ENCODE measurements around the gene PTPA. TPM values are rescaled to one million over a fixed set of nuclear protein-coding genes. Genes with fewer than 3 reads are reported as not detected.

PTPA gene
- total and polyA plus RNA-seq, 2 experiments from 2014 or later, result 60.8 to 113 TPM

GRCh38 chr9:129089246-129089645 is 22.0 kb upstream of the PTPA start:
- H3K79me2 ChIP-seq (ENCODE audit: insufficient read depth), result no peaks in the 10 kb centered on the region
- DNase-seq, result no peak
- WGBS, 2 experiments (ENCODE audit: low coverage in 1 of 2, low lambda C conversion rate in 2 of 2, missing lambda C conversion rate in 2 of 2), result 96 to 99% methylated on average over 14 to 15 of the region's 15 CpGs
- in situ Hi-C loops (cut with MboI), result no loop called here
- H3K36me3 ChIP-seq (ENCODE audit: low read depth), result no peaks in the 10 kb centered on the region
- H3K9ac ChIP-seq, result no peak overlapping the region
- H3K4me1 ChIP-seq (ENCODE audit: insufficient read depth), result no peaks in the 10 kb centered on the region
- H3K27ac ChIP-seq, result no peak overlapping the region
- H3F3A ChIP-seq (ENCODE audit: insufficient read depth), result no peaks in the 10 kb centered on the region
- H4K20me1 ChIP-seq (ENCODE audit: insufficient read depth), result no peaks in the 10 kb centered on the region
- H3K9me2 ChIP-seq (ENCODE audit: insufficient read depth), result no peaks in the 10 kb centered on the region
- H3K4me2 ChIP-seq (ENCODE audit: unreplicated experiment), result no peak overlapping the region
- H3K4me3 ChIP-seq, result no peak overlapping the region
- no peak overlapping the region for H2AFZ ChIP-seq
- H3K27me3 ChIP-seq (replicated peaks; ENCODE audit: insufficient read depth), result no peaks in the 10 kb centered on the region
- TF ChIP-seq EZH2phosphoT487 (IDR thresholded peaks at IDR 0.05; ENCODE audit: insufficient read depth, low read depth), result no peak
- TF ChIP-seq EZH2 (IDR thresholded peaks at IDR 0.05; ENCODE audit: insufficient read depth, poor library complexity, severe bottlenecking), result no peak
- no peaks in the 10 kb centered on the region for H3K9me3 ChIP-seq (ENCODE audit: low read depth)

GRCh38 chr9:129093602-129094386 is 17.4 kb upstream of the PTPA start:
- Histone ChIP-seq H2AFZ (no peak overlapping the region), H3K9me3 (ENCODE audit: low read depth) (no peaks in the 10 kb centered on the region), H3K4me1 (ENCODE audit: insufficient read depth) (no peaks in the 10 kb centered on the region), H3K9ac (no peak overlapping the region), H3K79me2 (ENCODE audit: insufficient read depth) (no peaks in the 10 kb centered on the region), H3K27me3 (replicated peaks; ENCODE audit: insufficient read depth) (no peaks in the 10 kb centered on the region), H3K4me2 (ENCODE audit: unreplicated experiment) (no peak overlapping the region), H3K9me2 (ENCODE audit: insufficient read depth) (no peaks in the 10 kb centered on the region), H3K4me3 (no peak overlapping the region), H3F3A (ENCODE audit: insufficient read depth) (no peaks in the 10 kb centered on the region), H4K20me1 (ENCODE audit: insufficient read depth) (no peaks in the 10 kb centered on the region), H3K27ac (no peak overlapping the region), H3K36me3 (ENCODE audit: low read depth) (no peaks in the 10 kb centered on the region)
- no peak for TF ChIP-seq EZH2 (IDR thresholded peaks at IDR 0.05; ENCODE audit: insufficient read depth, poor library complexity, severe bottlenecking)
- no peak for TF ChIP-seq EZH2phosphoT487 (IDR thresholded peaks at IDR 0.05; ENCODE audit: insufficient read depth, low read depth)
- WGBS, 2 experiments (ENCODE audit: low coverage in 1 of 2, low lambda C conversion rate in 2 of 2, missing lambda C conversion rate in 2 of 2), result 84% methylated on average over 19 to 20 of the region's 20 CpGs
- in situ Hi-C loops (cut with MboI), result no loop called here
- DNase-seq, result no peak

GRCh38 chr9:129094387-129095169 is 16.6 kb upstream of the PTPA start:
- 90 to 93% methylated on average over 13 of the region's 13 CpGs for WGBS, 2 experiments (ENCODE audit: low coverage in 1 of 2, low lambda C conversion rate in 2 of 2, missing lambda C conversion rate in 2 of 2)
- Histone ChIP-seq H4K20me1 (ENCODE audit: insufficient read depth) (no peaks in the 10 kb centered on the region), H3K27me3 (replicated peaks; ENCODE audit: insufficient read depth) (no peaks in the 10 kb centered on the region), H3K9me3 (ENCODE audit: low read depth) (no peaks in the 10 kb centered on the region), H3K9me2 (ENCODE audit: insufficient read depth) (no peaks in the 10 kb centered on the region), H3K36me3 (ENCODE audit: low read depth) (no peaks in the 10 kb centered on the region), H3K9ac (no peak overlapping the region), H3K4me2 (ENCODE audit: unreplicated experiment) (no peak overlapping the region), H3K27ac (no peak overlapping the region), H3K79me2 (ENCODE audit: insufficient read depth) (no peaks in the 10 kb centered on the region), H2AFZ (no peak overlapping the region), H3K4me1 (ENCODE audit: insufficient read depth) (no peaks in the 10 kb centered on the region), H3K4me3 (no peak overlapping the region), H3F3A (ENCODE audit: insufficient read depth) (no peaks in the 10 kb centered on the region)
- TF ChIP-seq EZH2phosphoT487 (IDR thresholded peaks at IDR 0.05; ENCODE audit: insufficient read depth, low read depth), result no peak
- no peak for TF ChIP-seq EZH2 (IDR thresholded peaks at IDR 0.05; ENCODE audit: insufficient read depth, poor library complexity, severe bottlenecking)
- in situ Hi-C loops (cut with MboI), result no loop called here
- DNase-seq, result no peak

- no peak overlapping the region for H3K4me2 ChIP-seq (ENCODE audit: unreplicated experiment)
- no peaks in the 10 kb centered on the region for H3K4me1 ChIP-seq (ENCODE audit: insufficient read depth)
- no peak overlapping the region for H3K4me3 ChIP-seq
- H4K20me1 ChIP-seq (ENCODE audit: insufficient read depth), result no peaks in the 10 kb centered on the region
- H3K27me3 ChIP-seq (replicated peaks; ENCODE audit: insufficient read depth), result no peaks in the 10 kb centered on the region
- WGBS, 2 experiments (ENCODE audit: low coverage in 1 of 2, low lambda C conversion rate in 2 of 2, missing lambda C conversion rate in 2 of 2), result 91 to 97% methylated on average over 17 to 21 of the region's 21 CpGs
- H3K27ac ChIP-seq, result no peak overlapping the region
- H3K9me3 ChIP-seq (ENCODE audit: low read depth), result no peaks in the 10 kb centered on the region
- H2AFZ ChIP-seq, result no peak overlapping the region
- in situ Hi-C loops (cut with MboI), result no loop called here
- no peaks in the 10 kb centered on the region for H3K36me3 ChIP-seq (ENCODE audit: low read depth)
- no peaks in the 10 kb centered on the region for H3F3A ChIP-seq (ENCODE audit: insufficient read depth)
- TF ChIP-seq EZH2phosphoT487 (IDR thresholded peaks at IDR 0.05; ENCODE audit: insufficient read depth, low read depth) (no peak), EZH2 (IDR thresholded peaks at IDR 0.05; ENCODE audit: insufficient read depth, poor library complexity, severe bottlenecking) (no peak)
- no peaks in the 10 kb centered on the region for H3K79me2 ChIP-seq (ENCODE audit: insufficient read depth)
- DNase-seq, result no peak
- H3K9ac ChIP-seq, result no peak overlapping the region
- no peaks in the 10 kb centered on the region for H3K9me2 ChIP-seq (ENCODE audit: insufficient read depth)
Observed at GRCh38 chr9:129095170-129095667, 16.0 kb upstream of the PTPA start.

All from GM23248 (cell line).